Esophagus squamous epithelium (tissue), 5 donors: ENCODE results near the gene CBX5. TPM values are rescaled to one million over a fixed set of nuclear protein-coding genes. Genes with fewer than 3 reads are reported as not detected.
A peak's percentile ranks its signal among the peaks of the same experiment; 100 is the strongest.

Experiments used
- DNase-seq: peaks from one replicate; lab custom pipeline; 2025; lab: John Stamatoyannopoulos, UW
- H3K27ac ChIP-seq, 4 donors: fragments of 200-600 bp; sonication (generic); one replicate each; pipeline ENCODE4 v1.5.1; 2016 to 2019; ENCODE audit warnings: mild to moderate bottlenecking in 1 of 4
- H3K27me3 ChIP-seq, 4 donors: fragments of 200-600 bp; sonication (generic); 1 replicate in 3 of 4; 2 replicates in 1 of 4; pipeline versions ENCODE4 v1.5.1 to v1.6.0; 2017 to 2021; ENCODE audit warnings: antibody characterized with exemption in 1 of 4
- H3K36me3 ChIP-seq, 3 donors: fragments of 200-600 bp; sonication (generic); one replicate each; pipeline ENCODE4 v1.5.1; 2016 to 2019
- H3K4me1 ChIP-seq, 3 donors: fragments of 200-600 bp; sonication (generic); one replicate each; pipeline ENCODE4 v1.5.1; 2017 to 2019
- H3K4me3 ChIP-seq, 4 donors: fragments of 200-600 bp; sonication (generic); 1 replicate in 3 of 4; 2 replicates in 1 of 4; pipeline ENCODE4 v1.5.1; 2016 to 2019; ENCODE audit warnings: mild to moderate bottlenecking in 2 of 4, moderate library complexity in 1 of 4
- H3K9me3 ChIP-seq, 3 donors: fragments of 200-600 bp; sonication (generic); one replicate each; pipeline ENCODE4 v1.5.1; 2016 to 2019
- POLR2A ChIP-seq, 4 donors: fragments of 450-650 bp; IDR thresholded peaks; one replicate each; pipeline ENCODE4 v1.6.1; 2017; ENCODE audit warnings: antibody characterized with exemption in 4 of 4, mild to moderate bottlenecking in 4 of 4, moderate library complexity in 3 of 4
- WGBS, 2 donors: methylation state at CpG; one replicate each; pipeline ENCODE4 v1.1.5; 2018; 5-methylcytosine and 5-hydroxymethylcytosine counted together
- intact Hi-C: fragments of 100-400 bp; cut with DNase I; formaldehyde crosslinking; loops from one replicate; pipeline ENCODE4 v1.15.0; 2022
- total RNA-seq, 4 donors: library from RNA; depleted of rRNA; stranded (reverse); fragments of >200 nt; gene quantifications; one replicate each; pipeline ENCODE4 v1.1.0, GENCODE V29; 2016
- TF ChIP-seq, protein P1 (sequence below), 6 experiments: fragments of 450-650 bp in 4 of 6; fragments of 200-600 bp in 2 of 6; sonication (generic) in 2 of 6; IDR thresholded peaks; one replicate each; pipeline ENCODE4 v1.5.1; 2016 to 2019; ENCODE audit warnings: antibody characterized with exemption in 6 of 6, mild to moderate bottlenecking in 4 of 6, moderate library complexity in 4 of 6
- donor health status: DM: yes; HTN: yes; CAD: no.

The CBX5 gene
- total RNA-seq, 4 donors from 2014 or later, result 13.2 to 29.9 (median 23.7) TPM

DNA sequence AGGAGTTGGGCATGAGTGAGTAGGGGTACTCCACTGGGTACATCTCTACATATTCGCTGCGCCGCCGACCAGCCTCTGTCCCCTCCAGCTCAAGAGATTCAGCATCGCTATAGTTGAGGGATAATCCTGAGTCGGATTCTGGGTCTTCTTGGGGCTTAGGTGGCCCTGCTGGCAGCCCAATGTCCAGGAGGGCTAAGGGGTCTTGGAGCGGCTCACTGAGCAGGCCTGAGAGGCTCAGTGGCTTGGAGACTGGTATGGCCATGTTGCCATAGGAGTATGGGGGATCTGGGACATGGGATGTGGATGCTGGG, 13.0 kb upstream of the CBX5 start:
- 97 to 100% methylated on average over 1 to 6 of the region's 7 CpGs for WGBS, 2 donors
- Histone ChIP-seq H3K9me3 (no peaks in the 10 kb centered on the region), H3K36me3 (peaks cover 0 to 11% (median 0%) of the 10 kb centered on the region in 3 donors), H3K27me3 (no peaks in the 10 kb centered on the region), H3K27ac (no peak overlapping the region), H3K4me1 (peaks cover 0 to 16% (median 5%) of the 10 kb centered on the region in 3 donors), H3K4me3 (no peak overlapping the region)
- DNase-seq, result no peak
- TF ChIP-seq, protein P1, sequence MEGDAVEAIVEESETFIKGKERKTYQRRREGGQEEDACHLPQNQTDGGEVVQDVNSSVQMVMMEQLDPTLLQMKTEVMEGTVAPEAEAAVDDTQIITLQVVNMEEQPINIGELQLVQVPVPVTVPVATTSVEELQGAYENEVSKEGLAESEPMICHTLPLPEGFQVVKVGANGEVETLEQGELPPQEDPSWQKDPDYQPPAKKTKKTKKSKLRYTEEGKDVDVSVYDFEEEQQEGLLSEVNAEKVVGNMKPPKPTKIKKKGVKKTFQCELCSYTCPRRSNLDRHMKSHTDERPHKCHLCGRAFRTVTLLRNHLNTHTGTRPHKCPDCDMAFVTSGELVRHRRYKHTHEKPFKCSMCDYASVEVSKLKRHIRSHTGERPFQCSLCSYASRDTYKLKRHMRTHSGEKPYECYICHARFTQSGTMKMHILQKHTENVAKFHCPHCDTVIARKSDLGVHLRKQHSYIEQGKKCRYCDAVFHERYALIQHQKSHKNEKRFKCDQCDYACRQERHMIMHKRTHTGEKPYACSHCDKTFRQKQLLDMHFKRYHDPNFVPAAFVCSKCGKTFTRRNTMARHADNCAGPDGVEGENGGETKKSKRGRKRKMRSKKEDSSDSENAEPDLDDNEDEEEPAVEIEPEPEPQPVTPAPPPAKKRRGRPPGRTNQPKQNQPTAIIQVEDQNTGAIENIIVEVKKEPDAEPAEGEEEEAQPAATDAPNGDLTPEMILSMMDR (IDR thresholded peaks at IDR 0.05), result no peak
- TF ChIP-seq POLR2A (IDR thresholded peaks at IDR 0.05), result no peak
- intact Hi-C loops, result loop anchor here (10.0 kb wide), 1 partner anchor 72 kb away; the partner anchor contains the start of gene GPR84

DNA sequence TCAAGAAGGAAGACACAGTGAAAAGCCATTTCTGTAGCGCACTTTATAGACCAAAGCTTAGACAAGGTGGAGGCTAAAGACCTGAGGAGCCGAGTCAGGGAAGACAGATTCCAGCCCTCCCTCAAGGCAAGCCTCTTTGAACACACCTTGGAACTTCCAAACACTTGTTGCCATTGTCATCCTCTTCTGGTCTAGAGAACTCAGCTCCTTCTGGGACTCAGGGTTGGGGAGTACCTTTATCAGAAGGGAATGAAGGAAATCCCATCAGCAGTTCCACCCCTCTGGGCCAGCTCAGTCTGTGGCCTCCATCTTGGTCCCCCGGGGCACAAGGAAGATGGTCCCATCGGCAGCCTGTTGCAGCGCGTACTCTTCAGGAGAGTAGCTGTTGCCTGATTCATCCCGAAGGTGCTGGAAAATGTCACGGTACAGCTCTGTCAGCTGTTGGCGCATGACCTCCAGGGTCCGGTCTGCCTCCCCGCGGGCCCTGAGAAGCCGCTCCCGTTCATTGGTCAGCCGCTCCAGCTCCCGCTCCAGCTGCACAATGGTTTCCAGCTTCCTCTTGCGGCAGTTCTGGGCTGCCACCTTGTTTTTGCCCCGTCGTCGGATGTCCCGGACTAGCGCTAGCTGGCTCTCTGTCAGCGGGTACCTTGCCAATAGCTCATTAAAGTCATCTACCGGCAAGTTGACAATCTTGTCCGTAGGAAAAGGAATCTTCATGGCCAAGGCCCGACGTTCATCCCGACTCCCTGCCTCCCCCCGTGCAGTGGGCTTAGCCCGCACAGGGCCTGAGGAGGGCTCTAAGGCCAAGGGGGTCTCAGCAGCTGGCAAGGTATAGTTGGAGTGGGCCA, 12.4 kb upstream of the CBX5 start:
- H3K4me3 ChIP-seq, result no peak overlapping the region
- TF ChIP-seq, protein P1 (IDR thresholded peaks at IDR 0.05), result no peak
- TF ChIP-seq POLR2A (IDR thresholded peaks at IDR 0.05), result no peak
- DNase-seq, result no peak
- 90 to 93% methylated on average over 22 to 23 of the region's 30 CpGs for WGBS, 2 donors
- H3K27ac ChIP-seq, result no peak overlapping the region
- H3K36me3 ChIP-seq, result peaks cover 2 to 17% (median 4%) of the 10 kb centered on the region in 3 donors
- no peaks in the 10 kb centered on the region for H3K27me3 ChIP-seq
- H3K4me1 ChIP-seq, result peaks cover 0 to 19% (median 8%) of the 10 kb centered on the region in 3 donors
- no peaks in the 10 kb centered on the region for H3K9me3 ChIP-seq
- intact Hi-C loops, result loop anchor here (10.0 kb wide), 1 partner anchor 72 kb away; the partner anchor contains the start of gene GPR84

DNA sequence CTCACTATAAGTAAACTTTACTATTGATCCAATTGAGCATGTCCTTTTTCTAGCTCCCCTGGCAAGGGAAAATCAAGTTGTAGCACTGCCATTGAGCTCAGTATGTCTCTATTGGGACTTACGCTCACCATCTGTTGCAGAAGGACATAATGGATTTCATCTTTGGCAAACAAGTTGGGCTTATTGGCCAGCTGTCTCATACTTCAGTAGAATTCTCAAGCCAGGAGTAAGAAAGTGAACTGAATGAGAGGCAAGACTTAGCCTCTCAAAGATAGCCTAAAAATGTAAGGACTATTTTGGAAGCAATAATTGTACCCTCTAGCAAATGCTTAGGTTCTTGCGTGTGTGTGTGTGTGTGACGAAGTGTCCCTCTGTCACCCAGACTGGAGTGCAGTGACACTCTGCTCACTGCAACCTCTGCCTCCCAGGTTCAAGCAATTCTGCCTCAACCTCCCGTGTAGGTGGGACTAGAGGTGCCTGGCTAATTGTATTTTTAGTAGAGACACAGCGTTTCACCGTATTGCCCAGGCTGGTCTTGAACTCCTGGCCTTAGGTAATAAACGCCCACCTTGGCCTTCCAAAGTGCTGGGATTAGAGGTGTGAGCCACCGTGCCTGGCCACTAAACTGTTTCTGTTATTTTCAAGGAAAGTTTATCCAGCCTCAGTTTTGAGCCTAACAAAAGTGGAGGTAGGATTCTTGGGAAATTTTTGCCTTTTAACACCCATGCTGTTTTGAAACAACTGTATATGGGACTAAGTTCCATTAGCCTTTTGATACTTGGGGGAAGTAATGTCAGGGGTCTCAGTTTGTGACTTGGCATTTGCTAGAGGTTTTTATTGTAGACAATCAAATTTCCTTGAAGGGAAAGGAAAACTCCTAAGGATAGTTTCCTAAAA, 7.6 kb upstream of the CBX5 start:
- peak overlapping the region in 2 of 4 donors; percentile 39 to 61 for H3K27ac ChIP-seq
- H3K36me3 ChIP-seq, result peaks cover 23 to 65% (median 29%) of the 10 kb centered on the region in 3 donors
- TF ChIP-seq POLR2A (IDR thresholded peaks at IDR 0.05), result no peak
- TF ChIP-seq, protein P1 (IDR thresholded peaks at IDR 0.05), result no peak
- intact Hi-C loops, result no loop called here
- H3K4me3 ChIP-seq, result no peak overlapping the region
- H3K9me3 ChIP-seq, result no peaks in the 10 kb centered on the region
- 51 to 66% methylated on average over 8 of the region's 8 CpGs for WGBS, 2 donors
- no peak for DNase-seq
- H3K27me3 ChIP-seq, result no peaks in the 10 kb centered on the region
- H3K4me1 ChIP-seq, result peaks cover 14 to 67% (median 42%) of the 10 kb centered on the region in 3 donors

DNA sequence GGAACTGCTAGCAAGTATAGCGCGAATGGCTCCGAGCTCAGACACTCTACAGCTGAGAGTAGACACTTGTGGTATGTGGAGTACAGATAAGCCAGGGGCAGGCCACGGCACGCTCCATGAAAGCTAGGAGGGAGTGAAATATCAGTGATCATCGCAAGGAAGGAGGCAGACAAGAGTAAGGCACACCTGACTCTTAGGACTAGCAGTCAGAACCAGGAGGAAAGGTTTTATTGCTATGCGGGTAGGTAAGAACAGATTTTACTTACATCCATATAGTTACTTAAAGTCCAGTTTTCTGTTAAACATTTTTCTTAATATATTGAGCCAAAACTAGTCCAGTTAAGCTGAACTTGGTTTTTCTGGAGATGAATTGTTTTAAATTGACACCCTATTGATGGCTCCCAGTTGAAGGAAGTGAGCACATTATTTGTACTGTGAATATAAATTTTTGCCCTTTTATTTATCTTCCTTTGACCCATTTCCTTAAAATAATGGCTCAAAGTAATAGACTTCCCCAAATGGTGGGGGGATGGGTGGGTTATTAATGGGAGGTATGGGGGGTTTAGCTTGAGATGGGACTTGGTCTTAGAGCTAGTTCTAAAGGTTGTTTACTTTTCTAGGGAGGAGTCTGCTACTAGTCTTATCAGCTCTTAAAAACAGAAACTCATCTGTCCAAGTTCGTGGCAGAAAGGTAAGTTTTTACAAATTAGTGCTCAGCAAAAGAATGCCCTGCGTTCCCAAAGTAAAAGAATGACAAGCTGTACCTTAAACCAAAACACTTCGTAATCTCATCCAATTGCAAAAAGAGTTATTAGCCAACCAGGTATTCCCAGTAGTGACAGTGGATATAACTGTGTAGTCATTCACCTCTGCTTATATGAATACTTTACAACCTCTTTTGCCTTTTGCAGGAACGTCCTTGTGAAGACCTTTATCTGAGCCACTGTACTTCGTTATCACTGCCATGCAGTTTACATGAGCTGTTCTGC, 6.4 kb upstream of the CBX5 start:
- WGBS, 2 donors, result 40 to 47% methylated on average over 12 of the region's 12 CpGs
- H3K36me3 ChIP-seq, result peaks cover 26 to 77% (median 33%) of the 10 kb centered on the region in 3 donors
- H3K4me3 ChIP-seq, result peak overlapping the region in 2 of 4 donors; percentile 24 to 25
- H3K4me1 ChIP-seq, result peaks cover 20 to 79% (median 51%) of the 10 kb centered on the region in 3 donors
- H3K9me3 ChIP-seq, result no peaks in the 10 kb centered on the region
- H3K27me3 ChIP-seq, result no peaks in the 10 kb centered on the region
- peak overlapping the region in 2 of 4 donors; percentile 61 to 65 for H3K27ac ChIP-seq
- intact Hi-C loops, result no loop called here
- no peak for TF ChIP-seq POLR2A (IDR thresholded peaks at IDR 0.05)
- TF ChIP-seq, protein P1 (IDR thresholded peaks at IDR 0.05), result no peak
- no peak for DNase-seq
